HG02870 (cell line): ENCODE measurements around the gene TMEM168.
"Not testable (repeated sequence)": the region's sequence is repeated elsewhere in the genome, so short reads cannot be mapped to it uniquely, and the experiment has no call there.

Source experiments
- ATAC-seq: cut with Tn5 transposase; IDR thresholded peaks from one replicate; pipeline ENCODE4 v1.9.1; 2021; ENCODE audit warnings: mild to moderate bottlenecking, moderate library complexity; ENCODE audit not compliant: unreplicated experiment

Gene TMEM168

GRCh38 chr7:112781558-112781957 is 8.6 kb downstream of the TMEM168 start:
- ATAC-seq: no peak

GRCh38 chr7:112781110-112781509 is 9.1 kb downstream of the TMEM168 start:
- ATAC-seq: no peak

- ATAC-seq: no peak
Observed at GRCh38 chr7:112779667-112780066, 10.5 kb downstream of the TMEM168 start.

GRCh38 chr7:112777406-112777805 is 12.8 kb downstream of the TMEM168 start:
- no peak for ATAC-seq

- ATAC-seq: no peak
Observed at GRCh38 chr7:112771166-112771565, 19.0 kb downstream of the TMEM168 start.

- ATAC-seq: no peak
Observed at GRCh38 chr7:112770051-112770450, 20.1 kb downstream of the TMEM168 start.

- no peak for ATAC-seq
Observed at GRCh38 chr7:112765105-112765504, 25.1 kb downstream of the TMEM168 start.

- no peak for ATAC-seq
Observed at GRCh38 chr7:112763996-112764395, 26.2 kb downstream of the TMEM168 start.

GRCh38 chr7:112763298-112763697 is 26.9 kb downstream of the TMEM168 start:
- no peak for ATAC-seq

GRCh38 chr7:112759905-112760304 is 30.3 kb downstream of the TMEM168 start:
- no peak for ATAC-seq

- no peak for ATAC-seq
Observed at GRCh38 chr7:112757337-112757736, 32.9 kb downstream of the TMEM168 start.

- ATAC-seq: no peak
Observed at GRCh38 chr7:112753298-112753697, 36.9 kb downstream of the TMEM168 start.

GRCh38 chr7:112752576-112752975 is 37.6 kb downstream of the TMEM168 start:
- ATAC-seq: no peak

- no peak for ATAC-seq
Observed at GRCh38 chr7:112749775-112750174, 40.4 kb downstream of the TMEM168 start.

- no peak for ATAC-seq
Observed at GRCh38 chr7:112748381-112748780, 41.8 kb downstream of the TMEM168 start.

GRCh38 chr7:112745635-112746034 is 44.6 kb downstream of the TMEM168 start:
- ATAC-seq: no peak

GRCh38 chr7:112744818-112745217 is 45.4 kb downstream of the TMEM168 start:
- no peak for ATAC-seq

- no peak for ATAC-seq
Observed at GRCh38 chr7:112743811-112744210, 46.4 kb downstream of the TMEM168 start.

GRCh38 chr7:112740667-112741066 is 49.5 kb downstream of the TMEM168 start:
- ATAC-seq: no peak

GRCh38 chr7:112739436-112740180 is 50.6 kb downstream of the TMEM168 start:
- ATAC-seq: no peak

GRCh38 chr7:112735261-112735660 is 54.9 kb downstream of the TMEM168 start:
- no peak for ATAC-seq

- ATAC-seq: not testable (repeated sequence)
Observed at GRCh38 chr7:112731324-112731723, 58.9 kb downstream of the TMEM168 start.

GRCh38 chr7:112726076-112726475 is 64.1 kb downstream of the TMEM168 start:
- no peak for ATAC-seq
